ELF-1 (cell line): Measurements from ENCODE around the gene ZNF337.
"Not testable (repeated sequence)": the region's sequence is repeated elsewhere in the genome, so short reads cannot be mapped to it uniquely, and the experiment has no call there.

Experiments
- DNase-seq: peaks from one replicate; pipeline ENCODE4 v3.0.0-alpha.2; 2016; ENCODE audit warnings: low read depth, low spot score

The ZNF337 gene

DNA sequence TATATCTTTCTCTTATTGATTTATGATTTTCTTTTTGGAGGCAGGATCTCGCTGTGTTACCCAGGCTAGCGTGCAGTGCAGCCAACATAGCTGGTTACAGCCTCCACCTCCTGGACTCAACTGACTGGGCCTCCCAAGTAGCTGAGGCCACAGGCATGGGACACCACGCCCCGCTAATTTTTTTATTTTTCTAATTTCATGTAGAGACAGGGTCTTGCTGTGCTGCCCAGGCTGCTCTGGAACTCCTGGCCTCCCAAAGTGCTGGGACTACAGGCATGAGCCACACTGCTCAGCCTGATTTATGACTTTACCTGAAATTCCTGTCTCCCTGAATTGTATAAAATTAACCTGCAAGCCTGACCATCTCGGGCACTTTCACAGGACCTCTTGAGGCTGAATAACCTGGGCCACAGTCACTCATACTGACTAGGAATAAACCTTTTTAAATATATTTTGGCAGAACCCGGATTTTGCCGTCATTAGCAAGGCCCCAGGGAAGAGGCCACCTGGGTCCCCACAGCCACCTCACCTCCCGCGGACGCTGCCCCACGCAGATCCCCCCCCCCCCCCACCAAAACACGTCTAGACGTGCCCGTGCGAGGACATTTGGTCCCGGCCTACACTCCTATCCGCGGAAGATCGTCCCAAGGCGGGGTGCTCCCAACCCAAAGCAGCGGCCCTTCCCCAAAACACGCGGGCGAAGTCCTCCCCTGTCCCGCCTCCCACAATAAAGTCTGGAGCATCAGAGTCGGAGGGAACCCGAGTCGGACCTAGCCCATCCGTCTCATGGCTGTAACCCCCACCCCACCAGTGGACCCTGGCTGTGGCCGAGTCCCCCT lies 902 bp downstream of the ZNF337 start:
- peak; percentile 6 for DNase-seq

GRCh38 chr20:25692499-25692898 lies 4.2 kb downstream of the ZNF337 start:
- DNase-seq, result no peak

GRCh38 chr20:25690427-25690826 lies 6.2 kb downstream of the ZNF337 start:
- DNase-seq, result no peak

DNA sequence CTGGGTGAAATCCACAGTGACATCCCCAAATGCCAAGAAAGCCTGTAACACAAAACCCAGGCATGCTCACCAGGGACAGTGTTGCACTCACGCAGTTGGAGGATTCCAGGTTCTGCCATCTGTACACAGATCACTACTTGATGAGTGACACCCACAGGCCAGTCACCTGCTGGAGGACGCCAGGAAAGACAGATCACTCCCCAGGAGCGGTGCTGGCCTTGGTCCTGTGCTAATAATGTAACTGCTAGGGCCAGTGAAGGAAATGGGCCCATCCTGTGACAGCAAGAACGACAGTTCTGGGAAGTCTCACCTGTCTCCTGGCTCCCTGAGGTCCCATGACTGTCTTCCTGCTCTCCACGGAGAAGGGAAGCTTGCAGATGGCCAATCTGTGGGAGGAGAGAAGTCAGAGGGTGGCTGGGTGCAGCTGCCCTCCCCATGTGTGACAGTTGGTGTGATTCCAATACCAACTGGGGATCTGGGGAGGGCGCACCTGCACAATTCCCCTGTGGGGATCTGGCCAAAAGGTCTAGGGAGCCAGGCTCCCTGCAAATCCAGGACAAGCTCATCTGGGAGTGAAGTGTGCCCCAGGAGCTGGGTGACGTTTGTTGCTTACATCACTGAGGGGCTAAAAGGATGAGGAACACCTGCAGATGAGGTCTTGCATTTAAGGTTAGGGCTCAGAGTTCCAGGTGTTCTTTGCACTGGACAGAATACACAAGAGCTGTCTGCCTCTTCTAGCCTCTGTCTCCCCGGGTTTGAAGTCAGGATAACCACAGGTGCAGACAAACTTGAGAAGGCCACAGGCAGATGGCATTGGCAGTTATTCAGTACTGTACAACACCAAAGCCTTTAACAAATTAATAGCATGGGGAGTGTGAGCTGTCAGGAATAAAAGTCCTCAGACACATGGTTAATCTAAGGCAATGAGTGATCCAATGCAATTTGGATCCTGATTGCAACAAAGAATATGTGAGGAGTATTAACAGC lies 10.3 kb downstream of the ZNF337 start:
- peak; percentile 30 for DNase-seq

DNA sequence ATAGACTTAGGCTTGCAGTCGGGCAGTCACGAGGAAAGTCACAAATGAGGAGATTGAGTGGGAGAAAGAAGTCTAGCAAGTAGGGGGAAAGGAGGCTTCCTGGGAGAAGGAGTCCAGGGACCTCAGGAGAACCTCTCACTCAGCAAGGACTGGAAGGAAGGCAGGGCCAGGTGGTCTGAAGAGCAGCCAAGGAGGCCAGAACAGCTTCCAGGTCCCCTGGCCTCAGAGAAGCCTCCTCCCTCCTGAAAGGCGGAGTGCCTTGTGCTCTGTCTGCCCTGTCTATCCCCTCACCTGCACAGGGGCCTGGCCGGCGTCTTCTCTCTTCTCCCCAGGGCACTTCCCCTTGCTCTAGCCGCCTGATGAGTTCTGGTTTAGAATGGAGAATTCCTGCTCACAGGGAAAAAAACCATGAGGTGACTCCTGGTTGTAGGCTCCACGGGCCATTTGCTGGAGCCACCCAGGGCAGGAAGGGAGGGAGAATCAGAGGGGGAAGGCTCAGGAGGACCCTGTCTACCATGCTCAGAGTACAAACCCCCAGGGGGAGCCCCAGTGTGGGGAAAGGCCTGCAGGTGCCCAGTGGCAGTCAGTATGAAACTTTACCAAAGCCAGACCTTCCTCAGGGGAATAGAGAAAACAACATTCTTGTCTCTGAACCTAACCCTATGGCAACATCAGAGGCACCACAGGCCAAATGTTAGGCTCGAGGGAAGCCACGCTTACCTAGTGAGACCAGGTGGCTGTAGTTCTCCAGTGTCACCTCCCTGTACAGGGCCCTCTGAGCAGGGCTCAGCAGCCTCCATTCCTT lies 11.2 kb downstream of the ZNF337 start:
- DNase-seq, result peak; percentile 22

GRCh38 chr20:25683826-25684225 lies 12.8 kb downstream of the ZNF337 start:
- not testable (repeated sequence) for DNase-seq

DNA sequence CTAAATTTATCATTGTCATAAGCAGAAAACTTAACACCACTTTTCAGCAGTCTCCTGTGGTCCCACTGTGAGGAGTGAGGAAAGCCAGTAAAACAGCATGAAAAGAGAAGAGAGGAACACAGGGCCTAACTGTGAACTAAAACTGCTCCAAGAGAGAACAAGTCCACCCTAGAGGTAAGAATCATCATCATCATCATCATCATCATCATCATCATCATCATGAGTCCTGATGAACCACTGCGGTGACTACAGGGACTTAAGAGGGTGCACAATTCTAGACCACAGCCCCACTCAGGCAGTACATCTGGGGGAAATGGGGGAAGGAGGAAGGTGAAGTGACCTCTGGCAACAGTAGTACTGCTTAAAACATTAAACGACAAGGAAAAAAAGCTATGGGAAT lies 13.6 kb downstream of the ZNF337 start:
- DNase-seq, result no peak

DNA sequence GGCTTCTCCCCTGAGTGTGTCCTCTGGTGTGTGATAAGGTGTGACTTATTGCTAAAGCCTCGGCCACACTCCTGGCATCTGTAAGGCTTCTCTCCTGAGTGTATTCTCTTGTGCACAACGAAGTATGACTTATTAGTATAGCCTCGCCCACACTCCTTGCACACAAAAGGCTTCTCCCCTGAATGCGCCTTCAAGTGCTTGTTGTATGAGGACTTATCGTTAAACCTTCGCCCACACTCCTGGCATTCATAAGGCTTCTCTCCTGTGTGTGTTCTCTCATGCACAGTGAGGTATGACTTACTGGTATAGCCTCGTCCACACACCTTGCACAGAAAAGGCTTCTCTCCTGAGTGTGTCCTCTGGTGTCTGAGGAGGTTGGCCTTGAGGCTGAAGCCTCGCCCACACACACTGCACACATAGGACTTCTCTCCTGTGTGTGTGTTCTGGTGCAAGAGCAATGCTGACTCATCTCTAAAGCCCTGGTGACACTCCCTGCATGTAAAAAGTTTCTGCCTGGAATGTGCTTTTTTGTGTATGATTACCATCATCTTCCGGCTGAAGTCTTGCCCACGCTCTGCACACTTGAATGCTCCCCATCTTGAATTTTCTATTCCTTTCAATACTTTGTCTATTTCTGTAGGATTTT lies 20.4 kb downstream of the ZNF337 start:
- DNase-seq, result no peak

DNA sequence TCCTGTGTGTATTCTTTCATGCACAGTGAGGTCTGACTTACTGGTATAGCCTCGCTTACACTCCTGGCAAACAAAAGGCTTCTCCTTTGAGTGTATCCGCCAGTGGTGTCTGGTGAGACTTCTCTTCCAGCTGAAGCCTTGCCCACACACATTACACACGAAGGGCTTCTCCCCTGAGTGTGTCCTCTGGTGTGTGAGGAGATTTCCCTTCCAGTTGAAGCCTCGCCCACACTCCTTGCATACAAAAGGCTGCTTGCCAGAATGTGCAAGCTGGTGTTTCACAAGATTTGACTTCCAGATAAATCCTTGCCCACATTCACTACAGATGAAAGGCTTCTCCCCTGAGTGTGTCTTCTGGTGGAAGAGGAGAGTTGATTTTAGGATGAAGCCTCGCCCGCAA lies 21.5 kb downstream of the ZNF337 start:
- no peak for DNase-seq

DNA sequence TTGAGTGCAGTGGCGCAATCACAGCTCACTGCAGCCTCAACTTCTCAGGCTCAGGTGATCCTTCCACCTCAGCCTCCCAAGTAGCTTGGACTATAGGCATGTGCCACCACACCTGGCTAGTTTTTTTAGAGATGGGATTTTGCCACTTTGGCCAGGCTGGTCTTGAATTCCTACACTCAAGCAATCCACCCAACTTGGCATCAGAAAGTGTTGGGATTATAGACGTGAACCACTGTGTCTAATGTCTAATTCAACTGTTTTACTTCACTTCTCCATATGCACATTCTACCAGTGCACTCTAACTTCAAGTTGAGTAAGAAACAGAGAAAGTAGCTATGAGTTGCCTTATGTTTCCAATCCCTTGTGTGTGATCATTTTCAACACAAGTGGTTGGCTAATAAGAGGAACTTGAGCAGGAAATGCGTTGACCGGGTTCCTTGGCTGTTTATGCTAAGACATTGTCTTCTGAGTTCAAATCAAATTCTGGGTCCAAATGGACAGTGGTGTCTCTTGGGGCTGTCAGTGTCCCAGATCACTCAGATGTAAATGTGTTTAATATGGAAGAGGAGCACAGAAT lies 23.9 kb downstream of the ZNF337 start:
- no peak for DNase-seq

GRCh38 chr20:25669826-25670422 lies 26.7 kb downstream of the ZNF337 start:
- peak; percentile 25 for DNase-seq

- no peak for DNase-seq
These were observed 28.2 kb downstream of the ZNF337 start for GRCh38 chr20:25668446-25668845.

GRCh38 chr20:25659999-25660398 lies 36.7 kb downstream of the ZNF337 start:
- DNase-seq, result no peak

GRCh38 chr20:25654487-25654886 lies 42.2 kb downstream of the ZNF337 start:
- no peak for DNase-seq

GRCh38 chr20:25652866-25653265 lies 43.8 kb downstream of the ZNF337 start:
- DNase-seq, result not testable (repeated sequence)

DNA sequence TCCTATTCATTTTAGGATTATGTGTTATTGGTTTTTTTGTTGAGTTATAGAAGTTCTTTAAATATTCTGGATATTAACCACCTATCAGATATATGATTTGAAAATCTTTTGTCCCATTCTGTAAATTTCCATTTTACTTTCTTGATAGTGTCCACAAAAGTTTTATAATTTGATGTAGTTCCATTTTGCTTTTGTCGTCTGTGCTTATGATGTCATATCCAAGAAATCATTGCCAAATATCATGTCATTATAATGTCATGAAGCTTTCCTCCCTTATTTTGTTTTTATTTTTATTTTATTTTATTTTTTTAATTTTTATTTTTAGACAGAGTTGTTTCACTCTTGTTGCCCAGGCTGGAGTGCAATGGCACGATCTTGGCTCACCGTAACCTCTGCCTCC lies 51.8 kb downstream of the ZNF337 start:
- DNase-seq, result no peak

- no peak for DNase-seq
These were observed 52.9 kb downstream of the ZNF337 start for GRCh38 chr20:25643716-25644115.

- no peak for DNase-seq
These were observed 59.4 kb downstream of the ZNF337 start for GRCh38 chr20:25637247-25637646.

DNA sequence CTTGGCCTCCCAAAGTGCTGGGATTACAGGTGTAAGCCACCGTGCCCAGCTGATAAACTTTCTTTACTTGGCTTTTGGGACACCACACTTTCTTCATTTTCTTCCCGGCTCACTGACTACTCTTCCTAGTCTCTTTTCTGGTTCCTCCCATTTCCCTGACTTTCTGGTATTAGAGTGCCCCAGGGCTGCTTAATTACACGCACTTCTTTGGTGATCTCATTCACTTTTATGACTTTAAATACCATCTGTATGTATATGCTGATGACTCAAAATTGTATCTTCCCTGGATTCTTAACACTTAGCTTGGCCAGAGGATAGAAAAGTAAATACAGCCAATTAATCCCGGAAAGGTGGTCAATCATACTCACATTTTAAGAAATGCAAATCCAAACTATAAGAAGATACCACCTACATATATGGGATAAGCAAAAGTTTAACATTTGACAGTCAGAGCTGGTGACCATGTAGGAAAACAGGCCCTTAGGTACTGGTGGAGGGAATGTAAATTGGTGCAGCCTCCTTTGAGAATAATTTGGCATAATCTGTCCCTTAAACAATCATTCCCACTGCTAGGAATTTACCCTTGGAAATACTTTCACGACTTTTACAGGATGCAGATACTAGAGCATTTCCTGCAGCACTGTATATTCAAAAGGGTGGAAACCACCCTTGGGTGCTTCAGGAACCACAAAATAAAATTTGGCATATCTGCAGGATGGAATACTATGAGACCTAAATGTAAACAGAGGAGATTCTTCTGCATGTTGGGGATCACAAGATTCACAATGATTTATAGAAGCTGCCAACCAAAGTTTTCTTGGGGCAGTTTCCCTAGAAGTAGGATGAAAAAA lies 63.5 kb downstream of the ZNF337 start:
- no peak for DNase-seq
